ENCODE results near the gene GMCL2.

GRCh38 chr5:178209334-178210072 is 22.3 kb upstream of the GMCL2 start:
- TF ChIP-seq CTCF (IDR thresholded peaks at IDR 0.05; ENCODE audit: poor library complexity), result no peak
- no peak for TF ChIP-seq EZH2phosphoT487 (IDR thresholded peaks at IDR 0.05; ENCODE audit: low read depth, severe bottlenecking, unreplicated experiment)
